GM12878 (cell line): Measurements from ENCODE around the gene SMIM27. TPM values are rescaled to one million over a fixed set of nuclear protein-coding genes. Genes with fewer than 3 reads are reported as not detected.

Experiments
- ATAC-seq: fragments of 200-7000 bp; cut with Tn5 transposase; 3 replicates; pipeline ENCODE4 v1.9.1; 2020; ENCODE audit warnings: mild to moderate bottlenecking, moderate library complexity
- Bru-seq: library from RNA; stranded (reverse); fragments of 400-500 nt; gene quantifications from one replicate; lab custom pipeline; 2021; lab: Mats Ljungman, UMichigan
- BruChase-seq, 2 experiments: library from RNA; stranded (reverse); fragments of 400-500 nt; gene quantifications; one replicate each; lab custom pipeline; 2021; lab: Mats Ljungman, UMichigan
- BruUV-seq: library from RNA; stranded (reverse); fragments of 400-500 nt; replicated peaks from 2 replicates; lab custom pipeline; 2021; lab: Mats Ljungman, UMichigan
- CTCF ChIA-PET: fragments of 300-600 bp; sonication (Branson Sonifier 250); formaldehyde crosslinking; extraction: SDS; loops from one replicate; lab custom pipeline; 2021; ENCODE audit warnings: inconsistent platforms; lab: Yijun Ruan, JAX
- POLR2A ChIA-PET: fragments of 350-600 bp; formaldehyde crosslinking; extraction: SDS; loops from one replicate; lab custom pipeline; 2021; ENCODE audit warnings: inconsistent platforms; lab: Charles Lee
- RAD21 ChIA-PET: fragments of 300-600 bp; sonication (Branson Sonifier 250); formaldehyde crosslinking; loops from one replicate; lab custom pipeline; 2023; ENCODE audit warnings: antibody characterized with exemption; ENCODE audit not compliant: unreplicated experiment; lab: Charles Lee
- SMC1A ChIA-PET: fragments of 300-600 bp; sonication (Branson Sonifier 250); formaldehyde crosslinking; loops from one replicate; lab custom pipeline; 2023; ENCODE audit not compliant: unreplicated experiment, uncharacterized antibody; lab: Charles Lee
- DNase-seq: peaks from one replicate; pipeline ENCODE4 v3.0.0-alpha.2; 2011; ENCODE audit warnings: low read depth, low spot score
- FAIRE-seq: peaks from 3 replicates; lab custom pipeline; 2011; peaks lifted over from hg19 to GRCh38; lab: Jason Lieb, UNC
- H2AFZ ChIP-seq: 2 replicates; pipeline ENCODE4 v1.6.0; 2011; ENCODE audit warnings: low read depth, low read length, control low read depth; ENCODE audit not compliant: control insufficient read depth
- H3K27ac ChIP-seq: 2 replicates; pipeline ENCODE4 v1.5.1; 2011; ENCODE audit warnings: control low read depth; ENCODE audit not compliant: control insufficient read depth, insufficient read depth
- H3K27me3 ChIP-seq, 2 experiments: replicated peaks in 1 of 2; 2 replicates each; pipeline versions ENCODE4 v1.6.0 to v1.6.1; 2011; ENCODE audit warnings: low read length in 1 of 2; ENCODE audit not compliant: control insufficient read depth in 2 of 2, insufficient read depth in 2 of 2
- H3K36me3 ChIP-seq, 2 experiments: 2 replicates each; pipeline ENCODE4 v1.5.1; 2011; ENCODE audit warnings: low read length in 1 of 2; ENCODE audit not compliant: control insufficient read depth in 2 of 2, insufficient read depth in 2 of 2
- H3K4me1 ChIP-seq: 2 replicates; pipeline ENCODE4 v1.6.1; 2011; ENCODE audit warnings: mild to moderate bottlenecking, low read length, moderate library complexity, mixed read lengths; ENCODE audit not compliant: control insufficient read depth, insufficient read depth
- H3K4me2 ChIP-seq: 2 replicates; pipeline ENCODE4 v1.6.0; 2011; ENCODE audit warnings: control low read depth; ENCODE audit not compliant: control insufficient read depth, insufficient read depth
- H3K4me3 ChIP-seq: fragments of 200-600 bp; sonication (generic); 2 replicates; pipeline ENCODE4 v1.5.1; 2016
- H3K79me2 ChIP-seq: 2 replicates; pipeline ENCODE4 v1.6.0; 2011; ENCODE audit warnings: low read length; ENCODE audit not compliant: control insufficient read depth, insufficient read depth
- H3K9ac ChIP-seq: 2 replicates; pipeline ENCODE4 v1.8.0; 2011; ENCODE audit warnings: low read length, control low read depth, mixed read lengths; ENCODE audit not compliant: control insufficient read depth, insufficient read depth
- H3K9me3 ChIP-seq: replicated peaks from 3 replicates; pipeline ENCODE4 v1.5.1; 2011; ENCODE audit warnings: mild to moderate bottlenecking, low read length; ENCODE audit not compliant: control insufficient read depth, insufficient read depth
- H4K20me1 ChIP-seq: 2 replicates; pipeline ENCODE4 v1.6.0; 2011; ENCODE audit not compliant: control insufficient read depth, insufficient read depth
- CEBPB ChIP-seq, 2 experiments: fragments of 150-350 bp in 1 of 2; IDR thresholded peaks; 2 replicates each; pipeline ENCODE4 v1.6.1; 2012 to 2014; ENCODE audit warnings: low read depth in 2 of 2, low read length in 2 of 2, borderline replicate concordance in 1 of 2, inconsistent platforms in 1 of 2
- CREB1 ChIP-seq: IDR thresholded peaks from 2 replicates; pipeline ENCODE4 v1.6.1; 2012; ENCODE audit warnings: low read depth, mild to moderate bottlenecking, inconsistent platforms
- E2F4 ChIP-seq: IDR thresholded peaks from 2 replicates; pipeline ENCODE4 v1.6.1; 2012; ENCODE audit warnings: low read depth, low read length, improper control_type of control experiment
- HDAC6 ChIP-seq: fragments of 200-600 bp; sonication (generic); IDR thresholded peaks from one replicate; pipeline ENCODE4 v1.8.0; 2017; ENCODE audit warnings: antibody characterized with exemption; ENCODE audit not compliant: unreplicated experiment
- MEF2B ChIP-seq: fragments of 450-650 bp; IDR thresholded peaks from 2 replicates; pipeline ENCODE4 v1.6.1; 2018; ENCODE audit warnings: mild to moderate bottlenecking, moderate library complexity; ENCODE audit not compliant: partially characterized antibody, poor library complexity, severe bottlenecking
- NFIC ChIP-seq: IDR thresholded peaks from 2 replicates; pipeline ENCODE4 v1.6.1; 2012; ENCODE audit warnings: low read depth, mild to moderate bottlenecking, inconsistent platforms, low read length, moderate library complexity
- NFYB ChIP-seq: IDR thresholded peaks from 2 replicates; pipeline ENCODE4 v1.6.1; 2011; ENCODE audit warnings: low read depth, mild to moderate bottlenecking, low read length, improper control_type of control experiment, moderate library complexity; ENCODE audit not compliant: insufficient read depth
- POLR2AphosphoS2 ChIP-seq: IDR thresholded peaks from 2 replicates; pipeline ENCODE4 v1.6.1; 2011; ENCODE audit warnings: low read depth, mild to moderate bottlenecking, low read length, improper control_type of control experiment, moderate library complexity
- RB1 ChIP-seq: fragments of 450-650 bp; formaldehyde crosslinking; IDR thresholded peaks from 2 replicates; pipeline ENCODE4 v1.6.1; 2017; ENCODE audit warnings: mild to moderate bottlenecking, borderline replicate concordance
- SIN3A ChIP-seq: IDR thresholded peaks from 2 replicates; pipeline ENCODE4 v1.6.1; 2012; ENCODE audit warnings: low read depth, low read length, improper control_type of control experiment
- SMAD1 ChIP-seq: fragments of 450-650 bp; IDR thresholded peaks from 2 replicates; pipeline ENCODE4 v1.6.1; 2018; ENCODE audit warnings: mild to moderate bottlenecking, low read depth; ENCODE audit not compliant: partially characterized antibody
- SMC3 ChIP-seq: IDR thresholded peaks from 2 replicates; pipeline ENCODE4 v1.6.1; 2011; ENCODE audit warnings: low read length, improper control_type of control experiment, borderline replicate concordance
- TARDBP ChIP-seq: IDR thresholded peaks from 2 replicates; pipeline ENCODE4 v1.6.1; 2016; ENCODE audit warnings: borderline replicate concordance
- WRNIP1 ChIP-seq: IDR thresholded peaks from 2 replicates; pipeline ENCODE4 v1.6.1; 2011; ENCODE audit warnings: low read depth, low read length, improper control_type of control experiment, borderline replicate concordance
- ZNF217 ChIP-seq: fragments of 450-650 bp; IDR thresholded peaks from 2 replicates; pipeline ENCODE4 v1.6.1; 2017; ENCODE audit warnings: antibody characterized with exemption, mild to moderate bottlenecking
- WGBS: methylation state at CpG from one replicate; pipeline ENCODE4 v1.1.6; 2016; ENCODE audit warnings: low lambda C conversion rate; ENCODE audit not compliant: insufficient replicate concordance, insufficient coverage; ENCODE audit errors: missing lambda C conversion rate; 5-methylcytosine and 5-hydroxymethylcytosine counted together
- in situ Hi-C: fragments of 300-500 bp; cut with MboI; formaldehyde crosslinking; loops from 9 replicates; pipeline ENCODE4 v1.14.3; 2018; ENCODE audit warnings: mixed read lengths
- intact Hi-C: fragments of 100-400 bp; cut with micrococcal nuclease; formaldehyde crosslinking; loops from one replicate; pipeline ENCODE4 v1.14.2; 2022; ENCODE audit not compliant: unreplicated experiment
- long read RNA-seq, 2 experiments: library from polyadenylated mRNA; unstranded; transcript quantifications; one replicate each; pipeline ENCODE4 v2.0.0, GENCODE V29; 2019 to 2020
- polyA minus RNA-seq, 3 experiments: library from RNA; depleted of rRNA, polyadenylated mRNA; stranded (reverse); fragments of >200 nt; gene quantifications; 2 replicates each; pipeline ENCODE4 v1.2.3, GENCODE V29; 2011
- polyA plus RNA-seq, 11 experiments: library from polyadenylated mRNA; depleted of rRNA in 4 of 11; unstranded in 6 of 11; stranded (reverse) in 5 of 11; fragments of >200 nt; fragmentation: Nextera tagmentation in 4 of 11; fragmentation: Illumina TruSeq in 1 of 11; extraction: Ambion mirVana in 4 of 11; extraction: Trizol in 1 of 11; gene quantifications; 1 replicate in 1 of 11; 2 replicates in 10 of 11; pipeline versions ENCODE4 v1.2.1 to v1.2.3, GENCODE V29; 2011 to 2016; ENCODE audit warnings: inconsistent platforms in 2 of 11, missing spikeins in 2 of 11, low read depth in 1 of 11
- total RNA-seq, 4 experiments: library from RNA; depleted of rRNA in 3 of 4; stranded (reverse); fragments of >200 nt in 3 of 4; fragmentation: Illumina TruSeq in 1 of 4; extraction: Trizol in 1 of 4; gene quantifications; 2 replicates each; pipeline versions ENCODE4 v1.2.1 to v1.2.3, GENCODE V29; 2013 to 2021

The SMIM27 gene, protein sequence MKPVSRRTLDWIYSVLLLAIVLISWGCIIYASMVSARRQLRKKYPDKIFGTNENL
- 4.1 and 6.0 TPM in 2 replicates for total RNA-seq (2013; cell fraction: nucleolus; rRNA removed)
- total RNA-seq (2014; rRNA removed), result 20.5 and 23.7 TPM in 2 replicates
- 21.1 and 21.5 TPM in 2 replicates for total RNA-seq (2014; rRNA removed; fragmentation: Illumina TruSeq; extraction: Trizol)
- 18.6 and 19.6 TPM in 2 replicates for total RNA-seq (2021)
- 26.7 TPM for polyA plus RNA-seq (2011; ENCODE audit: low read depth)
- polyA plus RNA-seq (2011; rRNA removed), result 29.3 and 37.2 TPM in 2 replicates
- polyA plus RNA-seq (2011; cell fraction: cytosol; rRNA removed), result 6.3 and 7.5 TPM in 2 replicates
- 6.1 and 10.2 TPM in 2 replicates for polyA plus RNA-seq (2011; cell fraction: nucleus; rRNA removed)
- 42.0 and 84.4 TPM in 2 replicates for polyA plus RNA-seq (2012)
- 4.1 and 12.2 TPM in 2 replicates for polyA plus RNA-seq (2014; fragmentation: Illumina TruSeq; extraction: Trizol)
- polyA plus RNA-seq (2014; fragmentation: Nextera tagmentation; extraction: Ambion mirVana), result 10 to 100 TPM; 38.6 to 39.9 TPM
- 22.2 and 31.5 TPM in 2 replicates for polyA plus RNA-seq (2014; rRNA removed)
- polyA plus RNA-seq (2016; fragmentation: Nextera tagmentation; extraction: Ambion mirVana), result 10 to 100 TPM; 44.1 to 47.3 TPM
- 4.8 and 5.7 TPM in 2 replicates for polyA minus RNA-seq (2011; rRNA and poly(A)+ RNA removed)
- polyA minus RNA-seq (2011; cell fraction: cytosol; rRNA and poly(A)+ RNA removed), result 7.5 TPM in 1 of 2 replicates, not detected in the other
- polyA minus RNA-seq (2011; cell fraction: nucleus; rRNA and poly(A)+ RNA removed), result 8.6 and 11.5 TPM in 2 replicates
- percentile 50 among the genes with signal in this experiment for Bru-seq, nascent RNA
- BruChase-seq, experiment 1, labeled RNA remaining after a 6-hour chase, result percentile 38 among the genes with signal in this experiment
- BruChase-seq, experiment 2, labeled RNA remaining after a 2-hour chase, result percentile 40 among the genes with signal in this experiment
- long read RNA-seq, experiment 1, partial matches to known transcripts, result 3 of 3 reads
- long read RNA-seq, experiment 1, other reads (novel, unspliced or antisense), result 0 of 3 reads
- long read RNA-seq, experiment 2, partial matches to known transcripts, result 12 of 15 reads
- long read RNA-seq, experiment 2, other reads (novel, unspliced or antisense), result 2 of 15 reads

DNA sequence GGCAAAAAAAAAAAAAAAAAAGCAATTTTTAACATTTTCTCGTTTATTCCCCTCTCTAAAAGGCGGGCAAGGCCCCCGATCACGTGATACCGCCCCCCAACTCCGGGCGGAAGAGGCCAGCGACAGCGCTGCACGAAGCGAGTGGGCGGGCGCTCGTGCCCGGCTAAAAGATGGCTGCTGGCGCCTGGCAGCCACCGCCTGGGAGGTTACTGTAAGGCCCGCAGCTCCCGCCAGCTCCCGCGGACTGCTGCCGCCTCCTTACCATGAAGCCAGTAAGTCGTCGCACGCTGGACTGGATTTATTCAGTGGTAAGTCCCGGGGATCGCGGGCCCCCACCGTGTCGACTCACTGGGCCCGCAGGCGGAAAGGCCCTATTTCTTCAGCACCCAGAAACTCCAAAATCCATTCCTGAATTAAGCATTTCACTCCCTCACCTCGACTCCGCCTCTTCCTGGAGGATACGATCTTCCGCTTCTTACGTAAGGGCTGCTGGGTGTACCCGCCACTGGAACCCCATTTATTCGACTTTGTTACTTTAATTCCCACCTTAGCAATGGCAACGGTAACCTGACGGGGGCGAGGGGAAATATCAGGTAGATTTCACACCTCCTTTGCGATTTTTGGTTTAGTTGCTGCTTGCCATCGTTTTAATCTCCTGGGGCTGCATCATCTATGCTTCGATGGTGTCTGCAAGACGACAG, at the start of gene SMIM27, which contains the start of gene TOPORS:
Gene SMIM27 (plus strand): TSS at position 156 of the 701 bp plus-strand sequence. CDS start 108 bp downstream, at position 264.
Gene TOPORS (minus strand): TSS at position 415 of the 701 bp plus-strand sequence. CDS start 150 bp downstream, at position 265.
- BruUV-seq, result TSS peak; percentile 86
- in situ Hi-C loops (no loop called here), intact Hi-C loops (loop anchor here (1.0 kb wide), 2 partner anchors 20 to 26 kb away; partner anchors contain the start of gene RIGI)
- H3K36me3 ChIP-seq, result 0 out of 4 replicates have a peak, but pooled peaks cover 0 to 3% of the 10 kb centered on the region in 2 experiments
- peak within 1 kb of the TSS; percentile 94 for H2AFZ ChIP-seq
- ATAC-seq, result peak; percentile 85
- ChIA-PET RAD21 (interaction anchor here (1.0 to 4.7 kb wide), 4 partner anchors 21 to 174 kb away, joined by 3 to 51 read pairs (median 5); partner anchors contain the start of genes NDUFB6 and RIGI), CTCF (interaction anchor here (0.6 to 5.6 kb wide), 9 partner anchors 9 to 500 kb away, joined by 3 to 48 read pairs (median 4); partner anchors contain the start of genes ACO1, NDUFB6 and RIGI), POLR2A (interaction anchor here (1.0 to 2.8 kb wide), 4 partner anchors 14 to 168 kb away, joined by 3 to 12 read pairs (median 8); partner anchors contain the start of genes ACO1 and RIGI), SMC1A (interaction anchor here (1.1 to 4.0 kb wide), 4 partner anchors 20 to 173 kb away, joined by 4 to 29 read pairs (median 8); partner anchors contain the start of gene RIGI)
- H3K27ac ChIP-seq, result peak within 1 kb of the TSS; percentile 96
- H3K4me1 ChIP-seq, result peaks cover 8% of the 10 kb centered on the region
- peak; percentile 7 for FAIRE-seq
- peak within 1 kb of the TSS; percentile 71 for H3K9ac ChIP-seq
- H4K20me1 ChIP-seq, result no peaks in the 10 kb centered on the region
- peak; percentile 48 for DNase-seq
- peaks cover 47% of the 10 kb centered on the region for H3K79me2 ChIP-seq
- H3K4me3 ChIP-seq, result peak within 1 kb of the TSS; percentile 83
- H3K27me3 ChIP-seq, result no peaks in the 10 kb centered on the region
- no peaks in the 10 kb centered on the region; the same call in 2 of the 3 replicates for H3K9me3 ChIP-seq
- under 1% methylated on average over 46 of the region's 46 CpGs for WGBS
- H3K4me2 ChIP-seq, result peak within 1 kb of the TSS; percentile 83
- TF ChIP-seq SIN3A (peak; percentile 65; the same call in 1 of the 2 replicates), NFYB (no peak), SMAD1 (peak; percentile 55), SMC3 (no peak), NFIC (peak; percentile 64; the same call in 1 of the 2 replicates), TARDBP (peak; percentile 76; the same call in 1 of the 2 replicates), CEBPB (IDR thresholded peaks at IDR 0.05; ENCODE audit: borderline replicate concordance in 1 of 2, low read depth in 2 of 2, low read length in 2 of 2) (no peak), E2F4 (no peak), MEF2B (peak; percentile 28), WRNIP1 (no peak), CREB1 (peak; percentile 76), HDAC6 (no peak), RB1 (peak; percentile 96), POLR2AphosphoS2 (peak; percentile 74; the same call in 1 of the 2 replicates), ZNF217 (no peak)
